H1 (cell line): ENCODE data around the gene CLDN12. TPM values are rescaled to one million over a fixed set of nuclear protein-coding genes. Genes with fewer than 3 reads are reported as not detected.

Source experiments
- CBX5 ChIP-seq: fragments of 300-800, 300-1000 bp; sonication (generic); IDR thresholded peaks from 2 replicates; pipeline ENCODE4 v1.7.1; 2016; ENCODE audit warnings: antibody characterized with exemption, low read length, low read depth
- CHD2 ChIP-seq: IDR thresholded peaks from 2 replicates; pipeline ENCODE4 v1.6.1; 2012; ENCODE audit warnings: low read length, improper control_type of control experiment
- GTF2F1 ChIP-seq: IDR thresholded peaks from 2 replicates; pipeline ENCODE4 v1.6.1; 2012; ENCODE audit warnings: low read depth, low read length, improper control_type of control experiment, borderline replicate concordance
- HDAC2 ChIP-seq, 2 experiments: fragments of 300-600 bp in 1 of 2; sonication (generic) in 1 of 2; IDR thresholded peaks; 2 replicates each; pipeline ENCODE4 v1.6.1; 2011 to 2012; ENCODE audit warnings: low read depth in 2 of 2, low read length in 2 of 2, mild to moderate bottlenecking in 2 of 2, moderate library complexity in 2 of 2, borderline replicate concordance in 1 of 2, inconsistent platforms in 1 of 2
- KDM5A ChIP-seq: fragments of 200-600 bp; IDR thresholded peaks from 2 replicates; pipeline ENCODE4 v1.7.1; 2012; ENCODE audit warnings: mild to moderate bottlenecking, low read length, inconsistent platforms, mixed read lengths
- NRF1 ChIP-seq: IDR thresholded peaks from 2 replicates; pipeline ENCODE4 v1.6.1; 2011; ENCODE audit warnings: mild to moderate bottlenecking, low read depth, low read length, improper control_type of control experiment
- RFX5 ChIP-seq: IDR thresholded peaks from 2 replicates; pipeline ENCODE4 v1.6.1; 2011; ENCODE audit warnings: low read depth, low read length, improper control_type of control experiment, borderline replicate concordance
- SIX5 ChIP-seq: IDR thresholded peaks from 2 replicates; pipeline ENCODE4 v1.6.1; 2011; ENCODE audit warnings: mild to moderate bottlenecking, low read depth, low read length
- SP1 ChIP-seq: IDR thresholded peaks from 2 replicates; pipeline ENCODE4 v1.6.1; 2011; ENCODE audit warnings: low read depth, low read length
- polyA plus RNA-seq, 7 experiments: library from polyadenylated mRNA; depleted of rRNA in 3 of 7; stranded (reverse) in 5 of 7; unstranded in 2 of 7; fragments of >200 nt in 5 of 7; fragments of 200-250 nt in 2 of 7; gene quantifications; 1 replicate in 5 of 7; 2 replicates in 1 of 7; 4 replicates in 1 of 7; pipeline versions ENCODE4 v1.2.1 to v1.2.3, GENCODE V29; 2011 to 2013; ENCODE audit warnings: missing spikeins in 2 of 7, mixed read lengths in 2 of 7
- total RNA-seq: library from RNA; stranded (reverse); fragmentation: NEBNext Ultra II Directional; extraction: Animal tissue kit (Norgen Biotek cat#: 25700); gene quantifications from 2 replicates; pipeline ENCODE4 v1.2.1, GENCODE V29; 2021
- TF ChIP-seq, protein P1 (sequence below): fragments of 300-600 bp; sonication (generic); IDR thresholded peaks from 2 replicates; pipeline ENCODE4 v1.7.1; 2012; ENCODE audit warnings: low read length, moderate library complexity, mild to moderate bottlenecking, inconsistent platforms; ENCODE audit not compliant: insufficient replicate concordance

Gene CLDN12
- total and polyA plus RNA-seq, 2 of the 8 experiments (the other 6 are each of a cell fraction or from before 2014, with no cell fraction given) = 49.2 to 127 TPM

DNA sequence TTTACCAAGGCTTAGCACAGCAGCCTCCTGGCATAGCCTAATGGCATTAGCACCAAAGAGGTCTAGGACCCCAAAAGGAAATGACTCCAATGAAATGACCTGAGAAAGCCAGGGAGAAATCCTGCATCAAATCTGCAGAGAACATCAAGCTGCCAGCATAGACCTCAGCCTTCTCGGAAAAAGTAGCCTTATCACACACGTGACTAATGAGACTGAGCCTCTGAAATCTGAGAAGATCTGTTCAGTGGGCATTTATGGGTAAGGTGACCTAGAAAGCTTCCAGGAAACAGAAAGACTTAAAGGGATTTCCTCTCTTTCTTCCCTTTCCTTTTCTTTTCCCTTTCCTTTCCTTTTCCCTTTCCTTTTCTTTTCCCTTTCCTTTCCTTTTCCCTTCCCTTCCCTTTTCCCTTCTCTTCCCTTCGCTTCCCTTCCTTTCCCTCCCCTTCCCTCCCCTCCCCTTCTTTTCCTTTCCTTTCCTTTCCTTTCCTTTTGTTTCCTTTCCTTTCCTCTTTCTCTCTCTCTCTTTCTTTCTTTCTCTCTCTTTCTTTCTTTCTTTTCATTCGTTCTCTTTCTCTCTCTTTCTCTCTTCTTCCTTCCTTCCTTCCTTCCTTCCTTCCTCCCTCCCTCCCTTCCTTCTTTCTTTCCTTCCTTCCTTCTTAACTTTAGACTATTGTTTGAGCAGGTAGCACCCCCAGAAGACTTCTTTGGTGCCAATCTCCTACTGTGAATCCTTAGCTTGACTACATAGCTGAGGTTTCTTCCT lies 43.1 kb downstream of the CLDN12 start (continued):
- TF ChIP-seq, protein P1, sequence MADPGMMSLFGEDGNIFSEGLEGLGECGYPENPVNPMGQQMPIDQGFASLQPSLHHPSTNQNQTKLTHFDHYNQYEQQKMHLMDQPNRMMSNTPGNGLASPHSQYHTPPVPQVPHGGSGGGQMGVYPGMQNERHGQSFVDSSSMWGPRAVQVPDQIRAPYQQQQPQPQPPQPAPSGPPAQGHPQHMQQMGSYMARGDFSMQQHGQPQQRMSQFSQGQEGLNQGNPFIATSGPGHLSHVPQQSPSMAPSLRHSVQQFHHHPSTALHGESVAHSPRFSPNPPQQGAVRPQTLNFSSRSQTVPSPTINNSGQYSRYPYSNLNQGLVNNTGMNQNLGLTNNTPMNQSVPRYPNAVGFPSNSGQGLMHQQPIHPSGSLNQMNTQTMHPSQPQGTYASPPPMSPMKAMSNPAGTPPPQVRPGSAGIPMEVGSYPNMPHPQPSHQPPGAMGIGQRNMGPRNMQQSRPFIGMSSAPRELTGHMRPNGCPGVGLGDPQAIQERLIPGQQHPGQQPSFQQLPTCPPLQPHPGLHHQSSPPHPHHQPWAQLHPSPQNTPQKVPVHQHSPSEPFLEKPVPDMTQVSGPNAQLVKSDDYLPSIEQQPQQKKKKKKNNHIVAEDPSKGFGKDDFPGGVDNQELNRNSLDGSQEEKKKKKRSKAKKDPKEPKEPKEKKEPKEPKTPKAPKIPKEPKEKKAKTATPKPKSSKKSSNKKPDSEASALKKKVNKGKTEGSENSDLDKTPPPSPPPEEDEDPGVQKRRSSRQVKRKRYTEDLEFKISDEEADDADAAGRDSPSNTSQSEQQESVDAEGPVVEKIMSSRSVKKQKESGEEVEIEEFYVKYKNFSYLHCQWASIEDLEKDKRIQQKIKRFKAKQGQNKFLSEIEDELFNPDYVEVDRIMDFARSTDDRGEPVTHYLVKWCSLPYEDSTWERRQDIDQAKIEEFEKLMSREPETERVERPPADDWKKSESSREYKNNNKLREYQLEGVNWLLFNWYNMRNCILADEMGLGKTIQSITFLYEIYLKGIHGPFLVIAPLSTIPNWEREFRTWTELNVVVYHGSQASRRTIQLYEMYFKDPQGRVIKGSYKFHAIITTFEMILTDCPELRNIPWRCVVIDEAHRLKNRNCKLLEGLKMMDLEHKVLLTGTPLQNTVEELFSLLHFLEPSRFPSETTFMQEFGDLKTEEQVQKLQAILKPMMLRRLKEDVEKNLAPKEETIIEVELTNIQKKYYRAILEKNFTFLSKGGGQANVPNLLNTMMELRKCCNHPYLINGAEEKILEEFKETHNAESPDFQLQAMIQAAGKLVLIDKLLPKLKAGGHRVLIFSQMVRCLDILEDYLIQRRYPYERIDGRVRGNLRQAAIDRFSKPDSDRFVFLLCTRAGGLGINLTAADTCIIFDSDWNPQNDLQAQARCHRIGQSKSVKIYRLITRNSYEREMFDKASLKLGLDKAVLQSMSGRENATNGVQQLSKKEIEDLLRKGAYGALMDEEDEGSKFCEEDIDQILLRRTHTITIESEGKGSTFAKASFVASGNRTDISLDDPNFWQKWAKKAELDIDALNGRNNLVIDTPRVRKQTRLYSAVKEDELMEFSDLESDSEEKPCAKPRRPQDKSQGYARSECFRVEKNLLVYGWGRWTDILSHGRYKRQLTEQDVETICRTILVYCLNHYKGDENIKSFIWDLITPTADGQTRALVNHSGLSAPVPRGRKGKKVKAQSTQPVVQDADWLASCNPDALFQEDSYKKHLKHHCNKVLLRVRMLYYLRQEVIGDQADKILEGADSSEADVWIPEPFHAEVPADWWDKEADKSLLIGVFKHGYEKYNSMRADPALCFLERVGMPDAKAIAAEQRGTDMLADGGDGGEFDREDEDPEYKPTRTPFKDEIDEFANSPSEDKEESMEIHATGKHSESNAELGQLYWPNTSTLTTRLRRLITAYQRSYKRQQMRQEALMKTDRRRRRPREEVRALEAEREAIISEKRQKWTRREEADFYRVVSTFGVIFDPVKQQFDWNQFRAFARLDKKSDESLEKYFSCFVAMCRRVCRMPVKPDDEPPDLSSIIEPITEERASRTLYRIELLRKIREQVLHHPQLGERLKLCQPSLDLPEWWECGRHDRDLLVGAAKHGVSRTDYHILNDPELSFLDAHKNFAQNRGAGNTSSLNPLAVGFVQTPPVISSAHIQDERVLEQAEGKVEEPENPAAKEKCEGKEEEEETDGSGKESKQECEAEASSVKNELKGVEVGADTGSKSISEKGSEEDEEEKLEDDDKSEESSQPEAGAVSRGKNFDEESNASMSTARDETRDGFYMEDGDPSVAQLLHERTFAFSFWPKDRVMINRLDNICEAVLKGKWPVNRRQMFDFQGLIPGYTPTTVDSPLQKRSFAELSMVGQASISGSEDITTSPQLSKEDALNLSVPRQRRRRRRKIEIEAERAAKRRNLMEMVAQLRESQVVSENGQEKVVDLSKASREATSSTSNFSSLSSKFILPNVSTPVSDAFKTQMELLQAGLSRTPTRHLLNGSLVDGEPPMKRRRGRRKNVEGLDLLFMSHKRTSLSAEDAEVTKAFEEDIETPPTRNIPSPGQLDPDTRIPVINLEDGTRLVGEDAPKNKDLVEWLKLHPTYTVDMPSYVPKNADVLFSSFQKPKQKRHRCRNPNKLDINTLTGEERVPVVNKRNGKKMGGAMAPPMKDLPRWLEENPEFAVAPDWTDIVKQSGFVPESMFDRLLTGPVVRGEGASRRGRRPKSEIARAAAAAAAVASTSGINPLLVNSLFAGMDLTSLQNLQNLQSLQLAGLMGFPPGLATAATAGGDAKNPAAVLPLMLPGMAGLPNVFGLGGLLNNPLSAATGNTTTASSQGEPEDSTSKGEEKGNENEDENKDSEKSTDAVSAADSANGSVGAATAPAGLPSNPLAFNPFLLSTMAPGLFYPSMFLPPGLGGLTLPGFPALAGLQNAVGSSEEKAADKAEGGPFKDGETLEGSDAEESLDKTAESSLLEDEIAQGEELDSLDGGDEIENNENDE = no peak
- TF ChIP-seq GTF2F1 (no peak), NRF1 (no peak), RFX5 (no peak), SP1 (no peak), KDM5A (no peak), HDAC2 (IDR thresholded peaks at IDR 0.05; ENCODE audit: borderline replicate concordance in 1 of 2, low read depth in 2 of 2, low read length in 2 of 2) (no peak), SIX5 (no peak), CHD2 (no peak), CBX5 (no peak)
